ENCODE results near the gene GPR132. TPM values are rescaled to one million over a fixed set of nuclear protein-coding genes. Genes with fewer than 3 reads are reported as not detected.

GPR132 gene
- total RNA-seq, 2 donors from 2014 or later: 0.27 to 3.3 TPM

DNA sequence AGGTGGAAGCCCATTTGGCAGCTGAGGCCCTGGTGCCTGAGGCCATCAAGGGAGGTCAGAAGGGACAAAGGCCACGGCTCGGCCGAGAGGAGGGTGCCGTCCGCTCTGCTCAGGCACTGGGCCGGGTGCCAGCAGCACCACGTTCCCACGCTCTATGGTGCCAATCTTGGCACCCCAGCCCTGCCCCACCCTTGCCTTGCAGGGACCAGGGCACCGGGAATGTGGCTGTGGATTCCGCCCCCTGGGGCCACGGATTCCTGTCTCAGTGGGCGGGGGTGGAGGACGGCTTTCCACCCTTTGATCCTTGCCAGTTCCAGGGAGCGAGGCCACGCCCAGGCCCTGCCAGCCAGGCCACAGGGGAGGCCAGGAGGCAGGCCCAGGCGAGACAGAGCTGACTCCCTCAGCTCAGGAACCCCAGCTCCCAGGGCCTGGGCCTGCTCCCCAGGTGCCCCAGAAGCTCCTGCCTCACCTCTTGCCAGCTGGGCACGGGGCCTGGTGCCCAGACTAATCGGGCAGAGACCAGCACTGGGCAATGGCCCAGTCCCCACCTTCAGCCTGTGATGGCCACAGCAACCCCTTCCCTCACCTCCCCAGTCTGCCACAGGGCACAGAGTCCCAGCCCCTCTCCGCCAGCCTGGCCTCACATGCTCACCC, 26.4 kb upstream of the GPR132 start:
- peaks cover 46% of the 10 kb centered on the region for H3K27me3 Mint-ChIP-seq (ENCODE audit: insufficient read depth)
- H3K36me3 Mint-ChIP-seq (ENCODE audit: low read depth): no peaks in the 10 kb centered on the region
- Histone ChIP-seq H3K4me3 (ENCODE audit: low read length) (no peak overlapping the region), H3K9ac (ENCODE audit: extremely low read depth, low read length, poor library complexity, severe bottlenecking) (no peak overlapping the region), H3K4me1 (ENCODE audit: control insufficient read depth, insufficient read depth, low read length) (peaks cover 10% of the 10 kb centered on the region), H3K27me3 (ENCODE audit: control insufficient read depth, insufficient read depth, low read length, poor library complexity, severe bottlenecking) (peaks cover 32% of the 10 kb centered on the region), H3K9me3 (ENCODE audit: control insufficient read depth, low read length) (no peaks in the 10 kb centered on the region), H3K36me3 (ENCODE audit: control insufficient read depth, insufficient read depth, low read length) (no peaks in the 10 kb centered on the region), H3K27ac (ENCODE audit: low read depth, low read length) (no peak overlapping the region)
- peak overlapping the region; percentile 67 for H3K4me3 Mint-ChIP-seq
- peaks cover 16% of the 10 kb centered on the region for H3K4me1 Mint-ChIP-seq
- peak; percentile 48 for DNase-seq
- WGBS, 2 experiments (ENCODE audit: insufficient coverage in 1 of 2, insufficient read length in 1 of 2): 84 to 86% methylated on average over 9 to 19 of the region's 19 CpGs
- no peaks in the 10 kb centered on the region for H3K9me3 Mint-ChIP-seq
- no peak overlapping the region for H3K27ac Mint-ChIP-seq
- TF ChIP-seq, protein P1, sequence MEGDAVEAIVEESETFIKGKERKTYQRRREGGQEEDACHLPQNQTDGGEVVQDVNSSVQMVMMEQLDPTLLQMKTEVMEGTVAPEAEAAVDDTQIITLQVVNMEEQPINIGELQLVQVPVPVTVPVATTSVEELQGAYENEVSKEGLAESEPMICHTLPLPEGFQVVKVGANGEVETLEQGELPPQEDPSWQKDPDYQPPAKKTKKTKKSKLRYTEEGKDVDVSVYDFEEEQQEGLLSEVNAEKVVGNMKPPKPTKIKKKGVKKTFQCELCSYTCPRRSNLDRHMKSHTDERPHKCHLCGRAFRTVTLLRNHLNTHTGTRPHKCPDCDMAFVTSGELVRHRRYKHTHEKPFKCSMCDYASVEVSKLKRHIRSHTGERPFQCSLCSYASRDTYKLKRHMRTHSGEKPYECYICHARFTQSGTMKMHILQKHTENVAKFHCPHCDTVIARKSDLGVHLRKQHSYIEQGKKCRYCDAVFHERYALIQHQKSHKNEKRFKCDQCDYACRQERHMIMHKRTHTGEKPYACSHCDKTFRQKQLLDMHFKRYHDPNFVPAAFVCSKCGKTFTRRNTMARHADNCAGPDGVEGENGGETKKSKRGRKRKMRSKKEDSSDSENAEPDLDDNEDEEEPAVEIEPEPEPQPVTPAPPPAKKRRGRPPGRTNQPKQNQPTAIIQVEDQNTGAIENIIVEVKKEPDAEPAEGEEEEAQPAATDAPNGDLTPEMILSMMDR (conservative IDR thresholded peaks at IDR 0.05): no peak

DNA sequence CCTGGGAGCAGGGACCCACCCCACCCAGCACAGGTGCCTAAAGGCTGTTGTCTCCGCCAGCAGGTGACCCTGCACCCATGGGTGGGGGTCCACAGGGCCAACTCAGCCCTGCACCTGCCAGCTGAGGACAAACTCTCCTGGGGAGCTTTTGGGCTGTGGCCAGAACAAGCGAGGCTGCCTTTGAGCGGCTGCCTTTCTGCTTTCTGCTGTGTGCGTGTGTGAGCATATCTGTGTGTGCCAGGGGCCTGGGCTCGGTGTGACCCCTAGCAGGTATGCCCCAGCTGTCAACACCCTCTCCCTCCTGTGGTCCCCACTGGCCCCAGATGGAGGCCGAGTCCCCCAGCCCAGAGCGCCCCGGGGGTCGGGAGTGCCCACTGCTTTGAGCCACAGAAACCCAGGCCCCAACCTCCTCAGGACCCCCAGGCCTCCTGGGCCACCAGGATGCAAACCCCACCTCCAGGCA, 25.9 kb upstream of the GPR132 start:
- no peaks in the 10 kb centered on the region for H3K36me3 ChIP-seq (ENCODE audit: control insufficient read depth, insufficient read depth, low read length)
- H3K27me3 ChIP-seq (ENCODE audit: control insufficient read depth, insufficient read depth, low read length, poor library complexity, severe bottlenecking): peaks cover 32% of the 10 kb centered on the region
- WGBS, 2 experiments (ENCODE audit: insufficient coverage in 1 of 2, insufficient read length in 1 of 2): 93 to 94% methylated on average over 9 of the region's 9 CpGs
- no peak overlapping the region for H3K4me3 ChIP-seq (ENCODE audit: low read length)
- DNase-seq: no peak
- Mint-ChIP-seq H3K9me3 (no peaks in the 10 kb centered on the region), H3K36me3 (ENCODE audit: low read depth) (no peaks in the 10 kb centered on the region), H3K4me1 (peaks cover 18% of the 10 kb centered on the region), H3K4me3 (no peak overlapping the region), H3K27me3 (ENCODE audit: insufficient read depth) (peaks cover 42% of the 10 kb centered on the region), H3K27ac (no peak overlapping the region)
- H3K4me1 ChIP-seq (ENCODE audit: control insufficient read depth, insufficient read depth, low read length): peaks cover 10% of the 10 kb centered on the region
- H3K9ac ChIP-seq (ENCODE audit: extremely low read depth, low read length, poor library complexity, severe bottlenecking): no peak overlapping the region
- no peaks in the 10 kb centered on the region for H3K9me3 ChIP-seq (ENCODE audit: control insufficient read depth, low read length)
- no peak overlapping the region for H3K27ac ChIP-seq (ENCODE audit: low read depth, low read length)
- TF ChIP-seq, protein P1 (conservative IDR thresholded peaks at IDR 0.05): no peak

DNA sequence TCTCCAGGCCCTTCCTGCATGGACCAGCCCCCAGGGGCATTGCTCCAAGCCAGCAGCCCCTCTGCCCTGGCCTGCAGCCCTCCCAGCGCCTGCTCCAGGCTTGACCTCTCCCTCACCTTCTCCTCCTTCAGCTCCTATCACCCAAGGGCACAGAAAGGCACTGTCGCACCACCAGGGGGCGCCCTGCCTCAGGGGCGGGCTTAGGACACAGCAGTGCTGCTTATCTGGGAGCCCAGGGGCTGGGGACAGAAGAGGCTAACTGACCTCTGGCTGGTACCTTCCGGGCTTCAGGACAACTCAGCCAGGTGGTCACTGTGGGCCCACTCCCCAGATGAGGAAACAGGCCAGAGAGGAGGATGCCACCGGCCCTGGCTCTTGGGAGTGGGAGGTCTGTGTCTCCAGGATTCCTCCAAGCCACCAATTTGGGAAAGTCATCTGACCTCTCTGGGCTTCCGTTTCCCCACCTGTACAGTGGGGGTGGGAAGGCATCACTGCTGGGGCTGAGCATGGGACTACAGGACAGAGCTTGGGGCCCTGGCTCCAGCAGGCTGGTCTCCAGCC, 25.3 kb upstream of the GPR132 start:
- Histone ChIP-seq H3K9me3 (ENCODE audit: control insufficient read depth, low read length) (no peaks in the 10 kb centered on the region), H3K4me1 (ENCODE audit: control insufficient read depth, insufficient read depth, low read length) (peaks cover 10% of the 10 kb centered on the region), H3K27me3 (ENCODE audit: control insufficient read depth, insufficient read depth, low read length, poor library complexity, severe bottlenecking) (peaks cover 32% of the 10 kb centered on the region), H3K9ac (ENCODE audit: extremely low read depth, low read length, poor library complexity, severe bottlenecking) (no peak overlapping the region), H3K36me3 (ENCODE audit: control insufficient read depth, insufficient read depth, low read length) (no peaks in the 10 kb centered on the region), H3K27ac (ENCODE audit: low read depth, low read length) (no peak overlapping the region), H3K4me3 (ENCODE audit: low read length) (no peak overlapping the region)
- TF ChIP-seq, protein P1 (conservative IDR thresholded peaks at IDR 0.05): peak; percentile 99
- 8 to 33% methylated on average over 2 to 7 of the region's 7 CpGs for WGBS, 2 experiments (ENCODE audit: insufficient coverage in 1 of 2, insufficient read length in 1 of 2)
- Mint-ChIP-seq H3K4me1 (peaks cover 18% of the 10 kb centered on the region), H3K36me3 (ENCODE audit: low read depth) (no peaks in the 10 kb centered on the region), H3K9me3 (no peaks in the 10 kb centered on the region), H3K27me3 (ENCODE audit: insufficient read depth) (peaks cover 40% of the 10 kb centered on the region), H3K27ac (no peak overlapping the region), H3K4me3 (no peak overlapping the region)
- peak; percentile 97 for DNase-seq
